ENCODE measurements around the gene KHDRBS1.
A peak's percentile ranks its signal among the peaks of the same experiment; 100 is the strongest.
"Not testable (repeated sequence)": the region's sequence is repeated elsewhere in the genome, so short reads cannot be mapped to it uniquely, and the experiment has no call there.

KHDRBS1 gene

DNA sequence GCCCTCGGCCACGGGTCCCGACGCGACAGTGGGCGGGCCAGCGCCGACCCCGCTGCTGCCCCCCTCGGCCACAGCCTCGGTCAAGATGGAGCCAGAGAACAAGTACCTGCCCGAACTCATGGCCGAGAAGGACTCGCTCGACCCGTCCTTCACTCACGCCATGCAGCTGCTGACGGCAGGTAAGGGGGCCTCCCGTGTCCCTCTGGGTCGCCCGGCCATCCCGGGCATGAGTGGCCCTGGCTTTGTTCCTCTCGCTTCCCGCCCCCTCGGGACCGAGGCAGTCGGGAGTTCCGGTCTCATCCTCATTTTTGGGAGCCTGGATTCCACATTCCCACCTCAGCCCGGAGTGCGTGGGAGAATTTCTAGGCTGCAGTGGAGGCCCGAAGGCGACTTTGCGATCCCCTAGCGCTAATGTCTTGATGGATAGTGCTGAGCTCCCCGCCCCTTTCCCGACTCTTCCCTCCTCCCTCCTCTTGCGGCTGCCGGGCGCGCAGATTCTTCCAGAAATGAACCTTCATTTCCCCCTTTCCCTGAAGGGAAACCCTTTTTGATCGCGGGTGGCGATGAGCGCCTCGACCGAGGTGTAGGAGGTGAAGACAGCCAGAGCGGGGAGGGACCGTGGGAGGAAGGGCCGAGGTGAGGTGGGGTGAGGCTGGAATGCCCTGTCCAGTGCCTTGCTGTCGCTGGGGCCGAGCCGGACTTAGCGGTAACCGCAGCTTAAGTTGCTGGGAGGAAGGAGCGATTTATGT is 705 bp downstream of the KHDRBS1 start:
- peak in 1 of 2 experiments; percentile 25 for DNase-seq

DNA sequence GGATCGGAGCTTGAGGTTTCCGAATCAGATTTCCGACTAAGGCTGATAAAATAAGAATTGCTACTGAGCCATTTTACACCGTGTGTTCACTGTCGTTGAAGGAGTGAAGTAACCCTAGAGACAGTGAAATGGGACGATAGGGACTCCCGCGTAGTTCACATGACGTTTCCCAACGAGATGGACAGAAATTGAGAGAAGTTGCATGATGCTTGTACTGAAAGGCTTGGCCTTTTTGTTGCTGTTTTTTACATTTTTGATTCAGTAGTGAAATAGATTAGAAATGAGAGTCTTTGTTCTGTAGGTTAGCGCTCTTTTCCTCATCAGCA is 1.2 kb downstream of the KHDRBS1 start:
- DNase-seq: no peak

DNA sequence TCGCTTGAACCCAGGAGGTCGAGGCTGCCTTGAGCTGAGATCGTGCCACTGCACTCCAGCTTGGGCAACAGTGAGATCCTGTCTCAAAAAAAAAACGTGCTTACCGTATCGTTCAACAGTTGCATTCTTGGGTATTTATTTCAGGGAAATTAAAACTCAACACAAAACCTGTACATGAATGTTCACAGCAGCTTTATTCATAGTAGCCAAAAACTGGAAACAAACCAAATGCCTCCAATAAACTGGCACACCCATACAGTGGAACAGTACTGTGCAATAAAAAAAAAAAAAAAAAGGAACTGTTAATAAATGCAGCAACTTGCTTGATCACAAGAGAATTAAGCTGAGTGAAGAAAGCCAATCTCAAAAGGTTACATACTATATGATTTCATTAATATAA is 6.7 kb downstream of the KHDRBS1 start:
- no peak for DNase-seq

DNA sequence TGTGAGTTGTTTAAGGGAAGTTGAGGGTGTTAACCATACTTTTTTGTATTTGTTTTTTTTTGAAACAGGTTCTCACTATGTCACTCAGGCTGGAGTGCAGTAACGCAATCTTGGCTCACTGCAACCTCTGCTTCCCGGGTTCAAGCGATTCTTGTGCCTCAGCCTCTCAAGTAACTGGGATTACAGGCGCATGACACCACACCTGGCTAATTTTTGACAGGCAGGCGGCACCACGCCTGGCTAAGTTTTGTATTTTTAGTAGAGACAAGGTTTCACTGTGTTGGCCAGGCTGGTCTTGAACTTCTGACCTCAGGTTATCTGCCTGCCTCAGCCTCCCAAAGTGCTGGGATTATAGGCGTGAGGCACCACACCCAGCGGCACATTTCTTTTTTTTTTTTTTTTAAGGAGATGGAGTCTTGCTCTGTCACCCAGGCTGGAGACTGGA is 7.9 kb downstream of the KHDRBS1 start:
- DNase-seq: not testable (repeated sequence)

DNA sequence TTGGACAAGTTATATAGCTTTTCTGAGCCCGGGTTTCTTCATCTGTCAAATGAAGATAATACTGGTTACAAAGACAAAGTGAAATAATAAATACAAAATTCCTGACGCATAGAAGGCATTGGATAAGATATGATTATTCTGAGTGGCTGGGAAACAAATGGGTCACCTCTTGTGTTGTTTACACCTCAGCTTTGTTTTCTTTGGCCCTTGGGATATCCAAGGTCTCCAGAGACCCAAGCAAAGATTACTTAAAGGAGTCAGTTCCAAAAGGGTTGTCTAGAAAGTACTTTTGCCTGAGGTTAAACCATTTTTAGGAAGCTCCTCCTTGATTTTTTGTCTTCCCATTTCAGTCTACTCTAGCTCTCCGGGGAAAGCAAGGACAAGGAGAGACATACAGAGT is 9.7 kb downstream of the KHDRBS1 start:
- no peak for DNase-seq

DNA sequence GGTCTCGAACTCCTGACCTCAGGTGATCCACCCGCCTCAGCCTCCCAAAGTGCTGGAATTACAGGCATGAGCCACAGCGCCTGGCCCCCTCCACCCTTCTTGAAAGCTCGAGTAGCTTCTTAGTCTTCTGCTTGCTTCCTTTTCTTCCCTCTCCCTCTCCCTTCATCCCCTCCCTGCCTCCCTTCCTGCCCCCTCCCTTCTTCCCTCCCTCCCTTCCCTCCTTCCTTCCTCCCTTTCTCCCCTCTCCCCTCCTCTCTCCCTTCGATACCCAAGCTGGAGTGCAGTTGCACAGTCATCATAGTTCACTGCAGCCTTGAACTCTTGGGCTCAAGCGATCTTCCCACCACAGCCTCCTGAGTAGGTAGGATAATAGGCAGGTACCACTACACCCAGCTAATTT is 11.8 kb downstream of the KHDRBS1 start:
- DNase-seq: no peak

DNA sequence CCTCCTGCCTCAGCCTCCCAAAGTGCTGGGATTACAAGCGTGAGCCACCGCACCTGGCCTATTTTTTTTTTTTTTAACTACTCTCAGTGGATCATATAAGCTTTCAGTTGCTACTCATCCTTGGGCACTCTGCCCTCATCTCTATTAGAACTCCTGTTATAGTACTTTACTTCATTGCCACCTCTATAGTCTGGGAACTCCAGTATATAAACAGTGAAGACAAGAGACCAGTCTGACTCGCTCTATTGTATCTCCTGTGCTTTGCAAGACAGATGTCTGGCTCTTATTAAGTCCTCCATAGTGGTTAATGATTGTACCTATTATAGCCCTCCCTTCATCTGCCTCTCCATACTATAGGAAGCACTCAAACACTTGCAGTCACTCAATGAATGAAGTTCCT is 15.1 kb downstream of the KHDRBS1 start:
- no peak for DNase-seq

DNA sequence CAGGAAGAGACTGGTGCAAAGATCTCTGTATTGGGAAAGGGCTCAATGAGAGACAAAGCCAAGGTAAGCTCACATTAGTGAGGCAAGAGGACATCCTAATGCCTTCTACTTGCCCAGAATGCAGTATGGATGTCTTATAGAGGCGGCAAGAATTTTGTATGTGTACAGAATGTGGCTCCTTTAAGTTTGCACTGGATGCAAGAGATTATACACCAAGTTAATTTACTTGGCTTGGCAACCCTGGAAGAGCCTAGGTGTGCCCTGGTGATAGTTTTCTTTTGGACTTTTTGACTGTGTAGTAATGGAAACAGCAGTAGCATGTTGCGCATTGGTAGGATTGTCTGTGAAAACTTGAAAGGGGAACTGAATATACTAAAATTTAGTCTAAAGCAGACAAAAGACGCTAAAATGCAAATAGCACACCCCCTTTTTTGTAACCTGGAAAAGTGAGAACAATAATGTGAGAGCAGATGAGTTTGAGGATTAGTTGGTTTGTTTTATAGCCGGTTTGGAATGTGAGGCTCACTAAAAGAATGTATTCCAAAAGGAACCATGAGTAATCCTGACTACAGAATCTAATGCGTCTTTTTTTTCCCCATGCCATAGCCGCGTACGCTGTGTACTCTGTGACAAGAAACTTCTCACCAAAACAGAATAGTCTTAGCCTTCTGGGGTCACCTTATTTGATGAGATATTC is 18.1 kb downstream of the KHDRBS1 start:
- DNase-seq: no peak

DNA sequence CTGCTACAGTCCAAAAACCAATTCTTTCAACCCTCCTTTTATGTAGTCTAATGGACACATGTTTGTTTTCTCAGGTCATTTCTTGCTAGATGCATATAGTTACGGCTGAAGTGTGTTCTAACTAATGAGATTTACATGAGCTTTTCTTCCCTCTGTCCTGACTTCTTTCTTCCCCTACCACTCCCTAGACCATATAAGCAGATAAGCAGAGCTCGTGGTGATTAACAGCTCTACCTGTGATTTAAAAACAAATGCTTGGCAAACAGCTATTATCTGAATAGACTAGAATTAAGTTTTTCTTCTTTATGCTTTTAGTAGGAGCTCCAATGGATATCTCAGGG is 18.6 kb downstream of the KHDRBS1 start:
- DNase-seq: no peak

DNA sequence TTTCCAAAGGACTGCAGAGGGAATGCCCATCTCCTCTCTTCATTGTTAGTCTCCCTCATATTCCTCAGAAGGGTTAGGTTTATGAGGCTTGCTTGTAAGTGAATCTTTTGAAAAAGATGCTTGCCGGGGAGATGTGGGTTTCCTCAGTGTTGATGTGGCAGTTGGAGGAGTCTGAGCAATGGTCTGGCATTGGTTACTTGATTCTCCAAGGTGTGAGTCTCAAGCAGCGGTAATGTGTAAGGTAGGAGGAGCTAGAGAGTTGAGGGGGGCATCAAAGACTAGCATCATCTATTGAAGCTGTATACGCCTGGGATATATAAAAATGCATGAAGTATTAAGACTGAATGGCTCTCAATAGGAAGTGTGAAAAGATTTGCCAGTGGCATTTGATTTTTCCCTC is 21.5 kb downstream of the KHDRBS1 start:
- no peak for DNase-seq

DNA sequence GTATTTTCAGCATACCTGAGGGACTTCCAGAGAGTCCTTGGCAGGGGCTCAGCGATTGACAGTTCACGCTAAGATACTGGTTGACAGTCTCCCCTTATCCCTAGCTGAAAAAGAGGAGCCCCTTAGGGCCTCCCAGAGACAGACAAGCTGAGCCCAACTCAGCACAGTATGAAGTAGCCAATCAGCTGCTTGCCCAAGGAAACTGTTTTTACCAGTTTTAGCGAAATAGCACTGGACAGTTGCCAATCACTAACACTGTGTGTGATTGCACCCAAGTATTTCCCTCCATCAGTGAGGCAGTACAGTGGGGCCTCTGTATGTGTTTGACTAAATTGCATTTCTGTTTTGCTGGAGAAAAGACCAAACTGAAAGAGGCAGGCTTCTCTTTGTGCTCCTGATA is 27.0 kb downstream of the KHDRBS1 start:
- DNase-seq: no peak

DNA sequence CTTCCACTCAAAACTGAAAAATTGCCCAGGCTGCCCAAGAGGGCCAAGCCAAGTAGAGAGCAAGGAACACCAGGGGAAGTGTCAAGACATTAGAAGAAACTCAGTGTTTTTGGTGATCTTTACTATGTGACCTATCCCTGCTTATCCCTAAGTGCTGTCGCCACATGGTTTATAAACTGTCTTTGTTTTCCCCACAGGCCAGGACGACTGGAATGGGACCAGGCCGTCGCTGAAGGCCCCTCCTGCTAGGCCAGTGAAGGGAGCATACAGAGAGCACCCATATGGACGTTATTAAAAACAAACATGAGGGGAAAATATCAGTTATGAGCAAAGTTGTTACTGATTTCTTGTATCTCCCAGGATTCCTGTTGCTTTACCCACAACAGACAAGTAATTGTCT is 28.7 kb downstream of the KHDRBS1 start:
- no peak for DNase-seq

DNA sequence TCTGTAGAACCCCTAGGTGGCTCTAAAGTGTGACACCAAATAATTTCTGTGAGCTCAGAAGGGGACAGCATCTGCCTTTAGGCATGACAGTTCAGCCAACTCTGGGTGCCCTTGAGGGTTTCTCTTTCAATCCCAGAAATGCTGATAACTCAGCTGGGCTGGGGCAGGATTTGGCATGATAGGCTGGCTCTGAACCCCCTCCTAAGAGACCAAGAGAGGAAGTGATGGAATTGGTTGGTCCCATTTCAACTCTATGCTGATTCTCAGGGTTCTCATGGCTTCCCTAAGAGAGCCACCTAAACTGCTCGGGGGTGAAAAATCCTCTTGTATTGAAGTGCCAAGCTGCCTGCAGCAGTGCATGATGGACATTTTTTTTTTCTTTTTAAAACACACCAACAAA is 30.6 kb downstream of the KHDRBS1 start:
- DNase-seq: no peak

DNA sequence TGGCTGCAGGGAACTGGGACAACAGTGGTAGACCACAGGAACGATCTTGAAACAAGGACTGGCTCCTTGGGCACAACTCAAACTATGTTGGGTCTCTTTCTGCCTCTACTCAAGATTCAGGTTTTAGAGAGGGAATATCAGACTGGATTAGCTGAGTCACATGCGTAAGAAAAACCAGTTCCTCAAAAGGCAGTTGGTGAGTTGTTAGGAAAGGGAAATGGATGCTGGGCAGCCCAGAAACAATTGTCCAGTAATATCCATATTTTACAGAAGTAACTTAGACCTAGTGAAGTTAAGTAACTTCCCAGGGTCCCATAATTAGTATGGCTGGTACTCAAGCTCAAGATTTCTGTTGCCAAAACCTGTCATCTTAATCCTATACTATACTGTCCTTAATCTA is 32.1 kb downstream of the KHDRBS1 start:
- no peak for DNase-seq

DNA sequence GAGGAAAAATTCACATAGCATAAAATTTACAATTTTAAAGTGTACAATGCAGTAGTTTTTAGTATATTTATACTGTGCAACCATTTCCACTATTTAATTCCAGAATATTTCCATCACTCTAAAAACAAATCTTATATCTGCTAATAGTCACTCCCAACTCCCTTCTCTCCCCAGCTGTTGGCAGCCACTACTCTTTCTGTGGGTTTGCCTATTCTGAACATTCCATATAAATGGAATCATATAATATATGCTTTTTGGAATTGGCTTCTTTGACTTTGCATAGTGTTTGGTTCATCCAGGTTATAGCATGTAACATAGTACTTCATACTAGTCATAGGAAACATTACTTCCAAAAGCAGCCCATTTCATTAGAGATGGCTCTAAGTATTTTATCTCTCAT is 34.0 kb downstream of the KHDRBS1 start:
- no peak for DNase-seq

DNA sequence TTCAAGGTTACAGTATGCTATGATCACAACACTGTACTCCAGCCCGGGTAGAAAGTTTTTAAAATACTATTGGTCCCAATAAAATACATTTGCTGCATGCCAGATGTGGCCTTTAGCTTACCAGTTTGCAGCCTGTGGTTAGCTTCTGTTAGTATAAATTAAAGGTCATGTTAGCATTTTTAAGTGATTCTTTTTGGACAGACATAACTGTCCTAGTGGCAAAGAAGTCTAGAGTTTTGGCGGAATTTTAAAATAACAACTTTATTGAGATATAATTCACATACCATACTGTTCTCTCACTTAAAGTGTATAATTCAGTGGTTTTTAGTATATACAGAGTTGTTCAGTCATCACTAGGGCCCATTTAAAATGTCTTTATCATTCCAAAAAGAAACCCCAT is 34.8 kb downstream of the KHDRBS1 start:
- DNase-seq: no peak

DNA sequence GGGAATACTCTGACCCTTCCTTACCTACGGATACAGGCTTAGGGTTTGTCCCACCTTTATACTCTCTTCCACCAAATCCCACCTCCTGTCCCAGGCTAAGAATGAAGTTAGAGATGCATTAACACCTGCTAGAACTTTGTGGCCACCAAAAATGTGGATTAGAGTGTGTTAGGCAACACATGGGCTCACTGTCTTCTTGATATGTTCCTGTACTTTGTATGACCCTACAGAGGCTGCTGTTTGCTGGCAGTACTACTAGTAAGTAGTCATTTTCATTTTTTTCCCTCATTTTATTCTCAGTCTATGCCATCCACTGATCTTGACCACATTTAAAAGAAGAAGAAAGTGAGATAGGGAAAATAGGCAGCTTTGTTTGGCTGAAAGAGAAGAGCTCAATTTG is 38.0 kb downstream of the KHDRBS1 start:
- DNase-seq: no peak

DNA sequence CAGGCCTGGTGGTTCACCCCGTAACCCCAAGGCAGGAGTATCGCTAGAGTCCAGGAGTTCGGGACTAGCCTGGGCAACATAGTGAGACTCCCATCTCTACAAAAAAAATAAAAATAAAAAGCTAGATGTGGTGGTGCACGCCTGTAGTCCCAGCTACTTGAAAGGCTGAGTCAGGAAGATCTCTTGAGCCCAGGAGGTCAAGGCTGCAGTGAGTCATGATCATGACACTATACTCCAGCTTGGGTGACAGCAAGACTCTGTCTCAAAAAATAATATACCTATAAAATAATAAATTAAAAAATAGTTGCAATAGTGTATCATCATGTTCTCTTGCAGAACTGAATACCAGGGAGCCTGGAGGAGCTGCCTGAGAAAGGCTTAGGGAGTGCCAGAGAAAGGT is 39.2 kb downstream of the KHDRBS1 start:
- DNase-seq: no peak

DNA sequence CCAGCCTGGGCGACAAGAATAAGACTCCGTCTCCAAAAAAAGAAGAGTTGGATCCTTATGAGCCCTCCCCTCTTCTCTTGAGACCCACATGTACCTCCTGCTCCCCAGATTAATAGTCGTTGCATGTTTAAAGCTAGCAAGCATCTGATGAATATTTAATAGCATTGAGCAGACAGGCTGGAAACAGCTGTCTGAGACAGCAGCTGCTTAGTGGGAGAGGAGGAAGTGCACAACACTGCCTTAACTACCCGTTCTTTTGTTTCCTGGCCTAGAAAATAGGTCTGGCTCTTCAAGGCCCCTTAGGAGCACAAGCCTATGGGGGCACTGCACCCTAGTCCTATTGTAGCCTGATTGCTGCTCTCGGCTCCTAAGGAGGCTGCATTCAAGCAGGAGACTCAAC is 41.7 kb downstream of the KHDRBS1 start:
- no peak for DNase-seq

DNA sequence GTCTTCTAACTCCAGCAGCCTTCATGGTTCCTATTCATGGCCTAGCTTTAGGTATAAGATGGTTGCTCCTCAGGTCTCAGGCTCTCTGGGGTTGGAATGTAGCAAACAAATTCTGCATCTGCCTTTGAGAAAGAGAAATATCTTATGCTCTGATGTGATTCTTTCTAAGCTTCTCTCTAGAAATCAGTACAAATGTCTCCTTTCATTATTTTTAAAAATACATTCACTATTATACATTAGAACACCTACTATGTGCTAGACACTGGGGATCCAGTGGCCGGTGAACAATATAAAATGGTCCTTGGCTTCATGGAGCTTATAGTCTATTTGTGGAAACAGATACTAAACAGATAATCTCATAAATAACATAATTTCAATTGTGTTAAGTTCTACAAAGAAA is 42.9 kb downstream of the KHDRBS1 start:
- no peak for DNase-seq

DNA sequence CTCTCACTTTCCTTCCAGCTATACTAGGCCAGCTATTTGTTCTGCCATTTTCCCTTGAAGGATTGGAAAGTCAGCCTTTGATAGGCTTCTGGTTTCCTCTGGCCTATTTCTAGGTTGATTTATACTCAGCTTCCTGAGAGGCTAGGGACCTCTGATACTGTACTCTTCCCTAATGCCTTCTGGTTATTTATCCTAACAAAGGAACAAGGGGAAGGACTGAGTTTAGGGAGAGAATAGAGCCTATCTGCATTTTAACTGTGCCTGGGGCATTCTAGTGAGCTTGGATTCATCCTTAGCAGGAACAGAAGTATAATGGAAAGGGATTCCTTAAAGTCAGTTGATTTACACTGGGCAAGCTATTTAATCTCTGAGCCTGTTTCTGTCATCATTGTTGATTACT is 47.2 kb downstream of the KHDRBS1 start:
- DNase-seq: no peak

DNA sequence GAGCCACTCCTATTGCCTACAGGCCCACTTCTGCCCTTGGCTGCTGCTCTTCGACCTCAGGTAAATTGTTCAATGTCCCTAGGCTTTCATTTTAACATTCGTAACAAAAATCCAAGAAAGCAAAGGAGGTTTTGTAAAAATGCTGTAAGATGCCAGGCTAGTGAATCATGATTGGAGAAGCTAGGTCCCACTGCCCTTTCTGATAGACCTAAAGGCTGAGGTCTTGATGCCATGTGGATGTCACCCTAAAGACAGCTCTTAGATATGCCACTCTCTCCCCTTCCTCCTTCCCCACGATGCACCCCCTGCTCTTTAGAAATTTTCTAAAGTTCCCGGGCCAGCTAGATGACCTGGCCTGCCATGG is 49.2 kb downstream of the KHDRBS1 start:
- DNase-seq: peak in 1 of 2 experiments; percentile 6

DNA sequence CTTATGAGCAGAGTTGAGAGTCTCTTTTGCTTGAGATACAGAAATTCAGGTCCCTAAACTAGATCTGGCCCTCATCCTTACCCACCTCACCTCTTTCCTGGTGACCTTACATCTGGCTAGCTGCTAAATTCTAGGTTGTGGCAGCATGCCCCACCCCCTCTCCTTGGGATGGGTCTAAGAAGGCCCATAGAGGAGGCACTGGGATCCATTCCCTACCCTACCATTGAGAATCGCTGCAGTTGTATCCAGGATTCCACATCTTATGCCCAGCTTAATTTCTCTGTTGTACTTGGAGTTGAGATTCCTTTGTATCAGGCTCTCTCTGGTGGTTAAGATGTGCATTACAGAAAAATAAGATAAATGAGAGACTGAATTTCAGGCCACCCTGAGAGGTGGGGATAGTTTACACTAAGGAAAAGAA is 49.6 kb downstream of the KHDRBS1 start:
- DNase-seq: peak in 1 of 2 experiments; percentile 62

DNA sequence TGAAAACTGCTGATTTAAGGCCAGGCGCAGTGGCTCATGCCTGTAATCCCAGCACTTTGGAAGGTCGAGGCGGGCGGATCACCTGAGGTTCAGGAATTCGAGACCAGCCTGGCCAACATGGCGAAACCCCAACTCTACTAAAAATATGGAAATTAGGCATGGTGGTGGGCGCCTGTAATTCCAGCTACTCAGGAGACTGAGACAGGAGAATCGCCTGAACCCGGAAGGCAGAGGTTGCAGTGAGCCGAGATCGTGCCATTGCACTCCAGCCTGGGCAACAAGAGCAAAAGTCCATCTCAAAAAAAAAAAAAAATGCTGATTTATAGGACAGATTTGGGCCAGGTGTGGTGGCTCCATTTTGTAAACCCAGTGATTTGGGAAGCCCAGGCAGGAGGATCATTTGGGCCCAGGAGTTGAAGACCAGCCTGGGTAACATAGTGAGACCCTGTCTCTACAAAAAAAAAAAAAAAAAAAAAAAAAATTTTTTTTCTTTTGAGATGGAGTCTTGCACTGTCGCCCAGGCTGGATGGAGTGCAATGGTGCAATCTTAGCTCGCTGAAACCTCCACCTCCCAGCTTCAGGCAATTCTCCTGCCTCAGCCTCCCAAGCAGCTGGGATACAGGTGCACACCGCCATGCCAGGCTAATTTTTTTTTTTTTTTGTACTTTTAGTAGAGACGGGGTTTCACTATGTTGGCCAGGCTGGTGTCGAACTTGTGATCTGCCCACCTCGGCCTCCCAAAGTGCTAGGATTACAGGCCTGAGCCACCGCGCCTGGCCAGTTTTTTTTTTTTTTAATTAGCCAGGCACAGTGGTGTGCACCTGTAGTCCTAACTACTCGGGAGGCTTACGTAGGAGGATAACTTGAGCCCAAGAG is 52.2 kb downstream of the KHDRBS1 start:
- not testable (repeated sequence) for DNase-seq
